HCT116 (cell line): ENCODE measurements around the gene SNRNP70. TPM values are rescaled to one million over a fixed set of nuclear protein-coding genes. Genes with fewer than 3 reads are reported as not detected.

Experiments used
- ATAC-seq: fragments of 200-7000 bp; cut with Tn5 transposase; 2 replicates; pipeline ENCODE4 v1.9.1; 2020; ENCODE audit warnings: mild to moderate bottlenecking, moderate library complexity
- BruUV-seq: library from RNA; stranded (reverse); fragments of 400-500 nt; replicated peaks from 2 replicates; lab custom pipeline; 2021; lab: Mats Ljungman, UMichigan
- CTCF ChIA-PET: fragments of 300-600 bp; sonication (Branson Sonifier 250); formaldehyde crosslinking; loops from one replicate; lab custom pipeline; 2021; ENCODE audit warnings: antibody characterized with exemption; lab: Charles Lee
- POLR2A ChIA-PET: fragments of 300-600, 350-600 bp; sonication (Branson Sonifier 250); formaldehyde crosslinking; loops from one replicate; lab custom pipeline; 2021; ENCODE audit warnings: antibody characterized with exemption; lab: Charles Lee
- RAD21 ChIA-PET, 2 experiments: fragments of 300-600 bp; sonication (Branson Sonifier 250); formaldehyde crosslinking; loops; one replicate each; lab custom pipeline; 2023; ENCODE audit warnings: low total read pairs in 2 of 2; ENCODE audit not compliant: uncharacterized antibody in 2 of 2, unreplicated experiment in 2 of 2, low non-redundant PET in 1 of 2; lab: Charles Lee
- DNase-seq: peaks from one replicate; pipeline ENCODE4 v3.0.0-alpha.2; 2010; ENCODE audit warnings: low read depth, low spot score
- H2AFZ ChIP-seq: fragments of 200-600 bp; shearing (Covaris generic), sonication (generic); 2 replicates; pipeline ENCODE4 v1.6.1; 2017; ENCODE audit warnings: low read depth, mixed run types, mixed read lengths, antibody characterized with exemption, low read length; ENCODE audit not compliant: poor library complexity, severe bottlenecking
- H3K27ac ChIP-seq: 2 replicates; pipeline ENCODE4 v1.5.1; 2012; ENCODE audit warnings: low read depth, low read length
- H3K27me3 ChIP-seq: fragments of 200-600 bp; sonication (generic); 2 replicates; pipeline ENCODE4 v1.6.1; 2016; ENCODE audit warnings: mixed run types, low read length, mixed read lengths; ENCODE audit not compliant: insufficient read depth
- H3K36me3 ChIP-seq, 2 experiments: fragments of 200-500 bp in 1 of 2; fragments of 200-600 bp in 1 of 2; sonication (Bioruptor generic) in 1 of 2; sonication (generic) in 1 of 2; 2 replicates each; pipeline versions ENCODE4 v1.5.1 to v1.6.1; 2014 to 2016; ENCODE audit warnings: low read length in 2 of 2, inconsistent platforms in 1 of 2, mixed read lengths in 1 of 2, mixed run types in 1 of 2; ENCODE audit not compliant: insufficient read depth in 2 of 2, control insufficient read depth in 1 of 2
- H3K4me1 ChIP-seq, 2 experiments: fragments of 200-600 bp in 1 of 2; sonication (generic) in 1 of 2; 2 replicates each; pipeline versions ENCODE4 v1.5.1 to v1.6.1; 2012 to 2017; ENCODE audit warnings: low read length in 2 of 2, inconsistent platforms in 1 of 2, mild to moderate bottlenecking in 1 of 2, mixed read lengths in 1 of 2, mixed run types in 1 of 2, moderate library complexity in 1 of 2; ENCODE audit not compliant: insufficient read depth in 2 of 2, control insufficient read depth in 1 of 2
- H3K4me2 ChIP-seq: fragments of 200-600 bp; sonication (generic); 2 replicates; pipeline ENCODE4 v1.6.1; 2017; ENCODE audit warnings: mixed run types, low read length, mixed read lengths
- H3K4me3 ChIP-seq, 2 experiments: fragments of 200-600 bp in 1 of 2; sonication (generic) in 1 of 2; replicated peaks in 1 of 2; 2 replicates each; pipeline ENCODE4 v1.5.1; 2011 to 2016; ENCODE audit warnings: low read length in 2 of 2, control low read depth in 1 of 2, low read depth in 1 of 2, mild to moderate bottlenecking in 1 of 2, mixed read lengths in 1 of 2, mixed run types in 1 of 2
- H3K79me2 ChIP-seq: fragments of 200-600 bp; sonication (generic); 2 replicates; pipeline ENCODE4 v1.6.1; 2017; ENCODE audit warnings: mild to moderate bottlenecking, mixed run types, low read length, moderate library complexity, mixed read lengths; ENCODE audit not compliant: insufficient read depth
- H3K9ac ChIP-seq: fragments of 200-600 bp; sonication (generic); 2 replicates; pipeline ENCODE4 v1.6.1; 2016; ENCODE audit warnings: low read length, mixed read lengths
- H3K9me2 ChIP-seq: fragments of 200-600 bp; sonication (generic), shearing (Covaris generic); 2 replicates; pipeline ENCODE4 v1.6.1; 2017; ENCODE audit warnings: mixed run types, mild to moderate bottlenecking, moderate library complexity; ENCODE audit not compliant: insufficient read depth
- H3K9me3 ChIP-seq, 2 experiments: fragments of 200-500 bp in 1 of 2; fragments of 200-600 bp in 1 of 2; sonication (Bioruptor generic) in 1 of 2; sonication (generic) in 1 of 2; 2 replicates each; pipeline ENCODE4 v1.6.1; 2014 to 2017; ENCODE audit warnings: low read length in 2 of 2, mixed read lengths in 2 of 2, inconsistent platforms in 1 of 2, low read depth in 1 of 2, mild to moderate bottlenecking in 1 of 2, mixed run types in 1 of 2, moderate library complexity in 1 of 2; ENCODE audit not compliant: control insufficient read depth in 1 of 2, insufficient read depth in 1 of 2
- H4K20me1 ChIP-seq: fragments of 200-600 bp; sonication (generic), shearing (Covaris generic); 2 replicates; pipeline ENCODE4 v1.6.1; 2017; ENCODE audit warnings: mixed run types, mild to moderate bottlenecking, moderate library complexity; ENCODE audit not compliant: insufficient read depth
- CEBPB ChIP-seq: IDR thresholded peaks from 2 replicates; pipeline ENCODE4 v1.6.1; 2012; ENCODE audit warnings: low read depth
- CTCF ChIP-seq, 3 experiments: fragments of 200-600 bp in 1 of 3; sonication (generic) in 1 of 3; IDR thresholded peaks in 2 of 3; conservative IDR thresholded peaks in 1 of 3; 2 replicates each; pipeline ENCODE4 v1.5.1; 2012 to 2017; ENCODE audit warnings: low read depth in 2 of 3, low read length in 2 of 3, antibody characterized with exemption in 1 of 3, borderline replicate concordance in 1 of 3, control low read depth in 1 of 3, mild to moderate bottlenecking in 1 of 3, mixed read lengths in 1 of 3, mixed run types in 1 of 3, moderate library complexity in 1 of 3; ENCODE audit not compliant: insufficient read depth in 1 of 3
- EGR1 ChIP-seq: IDR thresholded peaks from 2 replicates; pipeline ENCODE4 v1.6.1; 2012; ENCODE audit warnings: low read depth
- EZH2phosphoT487 ChIP-seq: fragments of 200-600 bp; IDR thresholded peaks from 2 replicates; pipeline ENCODE4 v1.6.1; 2018; ENCODE audit warnings: antibody characterized with exemption, borderline replicate concordance
- JUND ChIP-seq: IDR thresholded peaks from 2 replicates; pipeline ENCODE4 v1.6.1; 2012
- POLR2A ChIP-seq: IDR thresholded peaks from 2 replicates; pipeline ENCODE4 v1.7.0; 2011; ENCODE audit warnings: borderline replicate concordance; ENCODE audit not compliant: insufficient read depth, insufficient read length; ENCODE audit errors: extremely low read depth
- SIN3A ChIP-seq: IDR thresholded peaks from 2 replicates; pipeline ENCODE4 v1.6.1; 2012; ENCODE audit warnings: low read depth
- SP1 ChIP-seq: IDR thresholded peaks from 2 replicates; pipeline ENCODE4 v1.6.1; 2012; ENCODE audit warnings: low read depth
- SRF ChIP-seq: IDR thresholded peaks from 2 replicates; pipeline ENCODE4 v1.6.1; 2012; ENCODE audit warnings: low read depth
- TCF7L2 ChIP-seq: IDR thresholded peaks from 2 replicates; pipeline ENCODE4 v1.7.0; 2011; ENCODE audit warnings: borderline replicate concordance, inconsistent platforms; ENCODE audit not compliant: insufficient read depth, insufficient read length; ENCODE audit errors: extremely low read depth
- YY1 ChIP-seq: IDR thresholded peaks from 2 replicates; pipeline ENCODE4 v1.6.1; 2011; ENCODE audit warnings: low read length, low read depth, moderate library complexity, mild to moderate bottlenecking; ENCODE audit not compliant: insufficient replicate concordance; ENCODE audit errors: extremely low read depth
- ZFX ChIP-seq: fragments of 450-650 bp; IDR thresholded peaks from 2 replicates; pipeline ENCODE4 v1.6.1; 2017
- ZNF274 ChIP-seq: fragments of 200-500 bp; sonication (Bioruptor generic); IDR thresholded peaks from 2 replicates; pipeline ENCODE4 v1.6.1; 2014; ENCODE audit warnings: mild to moderate bottlenecking, low read depth, low read length, inconsistent platforms
- intact Hi-C: fragments of 100-400 bp; cut with micrococcal nuclease; formaldehyde crosslinking; loops from 2 replicates; pipeline ENCODE4 v1.10.0; 2022
- total RNA-seq: library from RNA; stranded (reverse); gene quantifications from one replicate; pipeline ENCODE4 v1.2.1, GENCODE V29; 2021; ENCODE audit not compliant: unreplicated experiment
- TF ChIP-seq, protein P1 (sequence below): IDR thresholded peaks from 2 replicates; pipeline ENCODE4 v1.6.1; 2012

Gene SNRNP70
- total RNA-seq, 1 experiment from 2014 or later: 236 TPM

GRCh38 chr19:49142866-49143335, 57.6 kb downstream of the SNRNP70 start:
- no peak overlapping the region for H3K27ac ChIP-seq
- H3K4me2 ChIP-seq: no peak overlapping the region
- RAD21 ChIA-PET: no interaction called here
- TF ChIP-seq, protein P1, sequence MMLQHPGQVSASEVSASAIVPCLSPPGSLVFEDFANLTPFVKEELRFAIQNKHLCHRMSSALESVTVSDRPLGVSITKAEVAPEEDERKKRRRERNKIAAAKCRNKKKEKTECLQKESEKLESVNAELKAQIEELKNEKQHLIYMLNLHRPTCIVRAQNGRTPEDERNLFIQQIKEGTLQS: no peak
- TF ChIP-seq CEBPB (no peak), POLR2A (no peak), JUND (no peak), CTCF (IDR thresholded peaks at IDR 0.05 in 2 of 3, conservative IDR thresholded peaks at IDR 0.05 in 1 of 3; ENCODE audit: borderline replicate concordance in 1 of 3, insufficient read depth in 1 of 3, low read depth in 2 of 3, low read length in 2 of 3) (no peak), SIN3A (no peak), YY1 (no peak), EGR1 (no peak), ZFX (no peak), TCF7L2 (no peak), EZH2phosphoT487 (no peak), SP1 (no peak), SRF (no peak), ZNF274 (no peak)
- CTCF ChIA-PET: no interaction called here
- H3K36me3 ChIP-seq: no peaks in the 10 kb centered on the region
- BruUV-seq: no TSS peak
- no peaks in the 10 kb centered on the region for H3K27me3 ChIP-seq
- POLR2A ChIA-PET: no interaction called here
- DNase-seq (no peak), ATAC-seq (peak; percentile 48)
- no peak overlapping the region for H2AFZ ChIP-seq
- H3K4me1 ChIP-seq: peaks cover 8 to 18% of the 10 kb centered on the region in 2 experiments
- no peaks in the 10 kb centered on the region for H3K9me2 ChIP-seq
- intact Hi-C loops: no loop called here
- H3K9ac ChIP-seq: no peak overlapping the region
- no peak overlapping the region for H3K4me3 ChIP-seq
- H3K79me2 ChIP-seq: no peaks in the 10 kb centered on the region
- H4K20me1 ChIP-seq: no peaks in the 10 kb centered on the region
- H3K9me3 ChIP-seq: no peaks in the 10 kb centered on the region
